Inflammatory macrophage (primary cell): ENCODE data around the gene C8A.

Experiments used
- DNase-seq, 2 donors: peaks; one replicate each; pipeline ENCODE4 v3.0.0-alpha.2; 2020 to 2022

The C8A gene

GRCh38 chr1:56894014-56894413, 39.4 kb downstream of the C8A start:
- no peak for DNase-seq

- DNase-seq, result no peak
These were observed 42.8 kb downstream of the C8A start for GRCh38 chr1:56897150-56898004.

- no peak for DNase-seq
These were observed 43.4 kb downstream of the C8A start for GRCh38 chr1:56898005-56898373.

GRCh38 chr1:56898879-56899278, 44.3 kb downstream of the C8A start:
- DNase-seq, result no peak

- DNase-seq, result no peak
These were observed 47.1 kb downstream of the C8A start for GRCh38 chr1:56901716-56902115.

GRCh38 chr1:56903778-56904177, 49.2 kb downstream of the C8A start:
- no peak for DNase-seq

GRCh38 chr1:56904663-56905397, 50.2 kb downstream of the C8A start:
- DNase-seq, result no peak

GRCh38 chr1:56905667-56906066, 51.1 kb downstream of the C8A start:
- DNase-seq, result no peak

GRCh38 chr1:56908619-56909221, 54.1 kb downstream of the C8A start:
- DNase-seq, result peak in 1 of 2 donors; percentile 45

- peak; percentile 65 to 68 for DNase-seq
These were observed 55.9 kb downstream of the C8A start for GRCh38 chr1:56910441-56910985.

- DNase-seq, result no peak
These were observed 56.7 kb downstream of the C8A start for GRCh38 chr1:56911098-56911938.

GRCh38 chr1:56912325-56912724, 57.7 kb downstream of the C8A start:
- no peak for DNase-seq

- DNase-seq, result no peak
These were observed 61.4 kb downstream of the C8A start for GRCh38 chr1:56915960-56916359.

GRCh38 chr1:56916630-56917029, 62.0 kb downstream of the C8A start:
- no peak for DNase-seq

- no peak for DNase-seq
These were observed 62.8 kb downstream of the C8A start for GRCh38 chr1:56917356-56917755.

- peak in 1 of 2 donors; percentile 8 for DNase-seq
These were observed 66.0 kb downstream of the C8A start for GRCh38 chr1:56920591-56921001.

- DNase-seq, result no peak
These were observed 66.9 kb downstream of the C8A start for GRCh38 chr1:56921479-56921878.

GRCh38 chr1:56922070-56922469, 67.5 kb downstream of the C8A start:
- no peak for DNase-seq

GRCh38 chr1:56922507-56922906, 67.9 kb downstream of the C8A start:
- no peak for DNase-seq

GRCh38 chr1:56923201-56923600, 68.6 kb downstream of the C8A start:
- DNase-seq, result no peak

- no peak for DNase-seq
These were observed 69.5 kb downstream of the C8A start for GRCh38 chr1:56924116-56924515.

GRCh38 chr1:56925193-56925592, 70.6 kb downstream of the C8A start:
- DNase-seq, result no peak
